Hepatocyte (in vitro differentiated cells): ENCODE data around the gene SLX4IP.

Experiments
- CTCF ChIP-seq: fragments of 200-600 bp; sonication (generic); IDR thresholded peaks from 2 replicates; pipeline ENCODE4 v1.5.1; 2016; ENCODE audit warnings: antibody characterized with exemption, mild to moderate bottlenecking; ENCODE audit not compliant: poor library complexity
- EZH2 ChIP-seq: fragments of 200-600 bp; sonication (generic); IDR thresholded peaks from 2 replicates; pipeline ENCODE4 v1.6.1; 2016; ENCODE audit warnings: antibody characterized with exemption, mild to moderate bottlenecking, borderline replicate concordance

DNA sequence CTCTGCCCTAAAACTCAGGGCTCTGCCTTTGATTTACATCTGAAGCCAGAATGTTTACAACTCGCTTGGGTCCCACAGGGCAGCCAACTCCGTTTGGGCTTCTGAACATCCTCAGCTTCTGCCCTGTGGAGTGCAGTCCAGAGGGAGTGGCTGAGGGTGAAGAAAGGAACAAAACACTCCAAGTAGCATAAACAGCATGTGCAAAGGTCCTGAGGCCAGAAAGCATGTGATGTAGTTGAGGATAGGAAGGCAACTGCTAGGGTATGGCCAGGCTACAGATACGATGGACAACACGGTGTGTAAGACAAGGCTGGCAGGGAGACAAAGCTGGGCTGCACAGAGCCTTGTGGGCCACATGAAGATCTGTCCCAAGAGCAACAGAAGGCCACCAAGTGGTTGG lies 226.2 kb downstream of the SLX4IP start:
- no peak for TF ChIP-seq CTCF
- TF ChIP-seq EZH2, result no peak
